ENCODE data around the gene FARS2.
"Not testable (repeated sequence)": the region's sequence is repeated elsewhere in the genome, so short reads cannot be mapped to it uniquely, and the experiment has no call there.

The FARS2 gene

GRCh38 chr6:5653801-5654200 lies 392.5 kb downstream of the FARS2 start:
- DNase-seq = no peak

- DNase-seq = no peak
Measured at GRCh38 chr6:5656226-5656625, 394.9 kb downstream of the FARS2 start.

GRCh38 chr6:5656695-5657094 lies 395.4 kb downstream of the FARS2 start:
- not testable (repeated sequence) for DNase-seq

GRCh38 chr6:5657684-5658430 lies 396.5 kb downstream of the FARS2 start:
- DNase-seq = no peak

- no peak for DNase-seq
Measured at GRCh38 chr6:5659467-5659866, 398.2 kb downstream of the FARS2 start.

GRCh38 chr6:5660772-5661171 lies 399.5 kb downstream of the FARS2 start:
- no peak for DNase-seq

- DNase-seq = no peak
Measured at GRCh38 chr6:5662797-5663196, 401.5 kb downstream of the FARS2 start.

GRCh38 chr6:5663259-5663658 lies 401.9 kb downstream of the FARS2 start:
- no peak for DNase-seq

- DNase-seq = no peak
Measured at GRCh38 chr6:5663739-5664138, 402.4 kb downstream of the FARS2 start.

GRCh38 chr6:5664149-5664548 lies 402.8 kb downstream of the FARS2 start:
- no peak for DNase-seq

GRCh38 chr6:5665173-5665572 lies 403.9 kb downstream of the FARS2 start:
- DNase-seq = no peak

- no peak for DNase-seq
Measured at GRCh38 chr6:5665667-5666066, 404.4 kb downstream of the FARS2 start.

- no peak for DNase-seq
Measured at GRCh38 chr6:5666695-5667094, 405.4 kb downstream of the FARS2 start.

GRCh38 chr6:5667737-5668136 lies 406.4 kb downstream of the FARS2 start:
- DNase-seq = no peak

GRCh38 chr6:5670381-5670780 lies 409.1 kb downstream of the FARS2 start:
- no peak for DNase-seq

- DNase-seq = no peak
Measured at GRCh38 chr6:5670811-5671561, 409.7 kb downstream of the FARS2 start.

GRCh38 chr6:5671601-5672559 lies 410.6 kb downstream of the FARS2 start:
- peak; percentile 54 for DNase-seq

GRCh38 chr6:5672581-5673011 lies 411.3 kb downstream of the FARS2 start:
- DNase-seq = peak; percentile 42

GRCh38 chr6:5673019-5673790 lies 411.9 kb downstream of the FARS2 start:
- DNase-seq = no peak

GRCh38 chr6:5674141-5674540 lies 412.8 kb downstream of the FARS2 start:
- no peak for DNase-seq

- no peak for DNase-seq
Measured at GRCh38 chr6:5674721-5675120, 413.4 kb downstream of the FARS2 start.

GRCh38 chr6:5676701-5677100 lies 415.4 kb downstream of the FARS2 start:
- DNase-seq = no peak

All from left hindlimb (tissue), 1 donor.